NCI-H526 (cell line): Measurements from ENCODE around the gene ADGRF1.
"Not testable (repeated sequence)": the region's sequence is repeated elsewhere in the genome, so short reads cannot be mapped to it uniquely, and the experiment has no call there.

Source experiments
- DNase-seq, 2 experiments: peaks; one replicate each; lab custom pipeline; 2025; lab: John Stamatoyannopoulos, UW

The ADGRF1 gene

DNA sequence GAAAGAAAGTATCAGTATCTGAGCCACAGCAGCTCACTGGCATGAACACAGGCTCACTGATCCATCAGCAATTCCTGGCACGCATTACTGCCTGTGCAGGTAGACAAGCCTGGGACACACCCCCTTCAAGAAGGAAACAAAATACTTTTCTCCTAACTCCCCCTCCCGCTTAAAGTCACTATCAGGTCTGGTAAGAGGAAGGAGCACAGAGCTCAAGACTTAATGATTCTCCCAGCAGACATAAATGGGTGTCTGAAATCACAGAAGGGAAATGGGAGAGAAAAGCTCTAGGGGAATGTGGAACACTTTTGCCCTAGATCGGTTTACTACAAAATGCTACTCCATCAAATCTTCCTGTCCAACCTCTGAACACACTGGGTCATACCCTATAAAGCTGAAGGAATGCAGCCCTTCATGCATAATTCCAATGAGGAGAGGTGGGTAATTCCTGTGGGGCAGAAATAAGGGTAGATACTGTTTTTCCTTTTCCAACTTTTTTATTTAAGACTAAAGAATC lies at the start of gene ADGRF1:
ADGRF1 (minus strand) TSS at position 58 of the 517 bp plus-strand sequence. CDS start 13,271 bp downstream, outside the sequence.
- DNase-seq, result peak in 1 of 2 experiments; percentile 7

DNA sequence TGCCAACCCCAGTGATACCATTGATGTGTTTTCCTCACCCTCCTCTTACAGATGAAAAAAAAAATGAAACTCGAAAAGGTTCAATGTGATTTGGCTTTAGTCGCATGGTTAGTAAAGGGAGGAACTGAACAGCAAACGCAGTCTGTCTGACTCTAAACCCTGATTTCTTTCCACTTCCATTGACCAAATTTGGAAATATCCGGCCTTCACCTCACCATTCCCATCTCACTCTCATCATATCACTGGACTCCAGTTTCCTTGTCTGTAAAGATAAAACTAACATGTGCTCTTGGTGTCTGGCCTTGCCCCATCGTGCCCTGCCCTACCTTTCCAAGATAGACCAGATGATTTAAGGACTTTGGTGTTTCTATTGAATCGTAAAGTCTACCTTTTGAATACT lies 48.7 kb upstream of the ADGRF1 start:
- DNase-seq, result no peak

DNA sequence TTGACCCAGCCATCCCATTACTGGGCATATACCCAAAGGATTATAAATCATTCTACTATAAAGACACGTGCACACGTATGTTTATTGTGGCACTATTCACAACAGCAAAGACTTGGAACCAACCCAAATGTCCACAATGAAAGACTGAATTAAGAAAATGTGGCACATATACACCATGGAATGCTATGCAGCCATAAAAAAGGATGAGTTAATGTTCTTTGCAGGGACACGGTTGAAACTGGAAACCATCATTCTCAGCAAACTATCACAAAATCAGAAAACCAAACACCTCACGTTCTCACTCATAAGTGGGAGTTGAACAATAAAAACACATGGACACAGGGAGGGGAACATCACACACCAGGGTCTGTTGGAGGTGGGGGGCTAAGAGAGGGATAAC lies 47.3 kb upstream of the ADGRF1 start:
- not testable (repeated sequence) for DNase-seq

DNA sequence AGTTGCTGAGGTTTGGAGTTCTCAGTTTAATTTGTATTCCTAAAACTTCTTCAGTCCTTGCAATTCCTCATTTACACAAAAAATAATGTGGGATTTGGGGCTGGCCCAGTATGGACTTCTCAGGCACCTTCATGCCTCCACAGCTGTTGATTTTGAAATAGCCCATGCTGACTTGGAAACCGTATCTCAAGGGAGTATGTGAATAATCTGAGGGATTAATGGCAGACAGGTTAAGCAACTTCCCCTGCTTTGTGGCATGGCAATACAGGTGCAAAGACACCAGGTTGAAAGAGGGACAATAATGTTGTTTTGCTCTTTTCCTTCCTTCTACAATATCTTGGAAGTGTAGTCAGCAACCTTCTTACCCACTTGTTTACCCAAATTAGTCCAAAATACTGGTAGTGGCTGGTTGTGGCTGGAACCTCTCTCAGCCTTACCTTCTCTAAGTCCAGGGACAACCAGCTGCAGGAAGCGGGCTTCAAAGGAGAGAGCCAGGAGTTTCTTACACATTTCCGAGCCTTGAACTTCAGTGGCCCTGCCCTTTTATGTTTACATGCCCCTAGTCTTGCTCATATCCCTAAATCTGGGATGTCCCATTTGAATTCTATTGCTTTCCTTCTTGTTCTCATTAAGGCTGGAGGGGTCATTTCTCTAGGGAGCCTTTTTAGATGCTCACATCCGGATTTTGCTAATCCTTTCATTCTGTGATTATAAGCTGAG lies 44.1 kb upstream of the ADGRF1 start:
- DNase-seq, result no peak

DNA sequence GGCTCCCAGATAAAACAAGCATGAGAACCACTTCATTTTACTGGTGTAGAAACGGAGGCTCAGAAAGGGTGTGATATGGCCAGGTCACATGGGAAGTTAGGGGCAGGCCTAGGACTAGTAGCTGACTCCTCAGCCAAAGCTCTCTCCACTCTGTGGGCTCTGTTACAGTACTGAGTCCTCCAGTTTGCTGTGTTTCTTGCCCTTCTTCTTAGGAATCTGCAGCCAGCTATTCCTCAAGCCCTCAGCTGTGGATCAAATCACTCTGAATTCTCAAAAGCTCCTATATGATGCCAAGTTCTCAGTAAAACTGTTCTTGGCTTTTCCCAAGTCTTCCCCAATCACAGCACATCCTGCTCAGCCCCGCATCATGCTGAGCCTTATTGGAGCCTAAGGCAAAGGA lies 42.5 kb upstream of the ADGRF1 start:
- no peak for DNase-seq

DNA sequence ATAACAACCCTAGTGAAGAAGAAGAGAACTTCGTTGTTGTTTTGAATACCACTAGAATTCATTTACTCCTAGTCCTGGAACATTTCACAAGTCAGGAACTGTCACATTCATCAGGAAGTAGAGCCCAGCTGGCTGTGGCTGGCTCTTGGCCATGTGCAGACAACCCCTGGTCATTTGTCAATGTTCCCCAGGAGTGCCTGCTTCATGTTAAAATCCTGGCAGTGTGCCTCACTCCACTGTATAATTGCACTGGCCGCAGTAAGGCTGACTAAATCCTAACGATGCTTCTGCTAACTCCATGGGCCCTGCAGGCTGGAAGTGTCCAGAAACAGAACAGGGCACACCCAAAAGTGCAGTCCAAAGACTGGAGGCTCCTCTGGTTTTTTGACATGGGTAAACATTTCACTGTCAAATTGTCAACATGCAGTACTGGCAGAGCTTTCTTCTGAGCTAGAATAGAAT lies 41.5 kb upstream of the ADGRF1 start:
- DNase-seq, result no peak

DNA sequence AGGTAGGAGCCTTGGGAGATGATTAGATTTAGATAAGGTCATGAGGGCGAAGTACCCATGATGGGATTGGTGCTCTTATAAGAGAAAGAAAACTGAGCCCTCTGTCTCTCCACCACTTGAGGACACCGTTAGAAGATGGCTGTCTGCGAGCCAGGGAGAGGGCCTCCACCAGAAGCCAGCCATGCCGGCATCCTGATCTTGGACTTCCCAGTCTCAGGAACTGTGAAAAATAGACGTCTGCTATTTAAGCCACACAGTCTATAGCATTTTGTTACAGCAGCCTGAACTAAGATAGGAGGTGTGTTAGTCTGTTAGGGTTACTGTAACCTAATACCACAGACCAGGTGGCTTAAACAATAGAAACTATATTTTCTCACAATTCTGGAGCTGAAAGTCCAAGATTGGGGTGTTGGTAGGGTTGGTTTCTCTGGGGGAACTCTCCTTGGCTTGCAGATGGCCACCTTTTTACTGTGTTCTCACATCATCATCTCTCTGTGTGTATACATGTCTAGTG lies 38.0 kb upstream of the ADGRF1 start:
- DNase-seq, result no peak

DNA sequence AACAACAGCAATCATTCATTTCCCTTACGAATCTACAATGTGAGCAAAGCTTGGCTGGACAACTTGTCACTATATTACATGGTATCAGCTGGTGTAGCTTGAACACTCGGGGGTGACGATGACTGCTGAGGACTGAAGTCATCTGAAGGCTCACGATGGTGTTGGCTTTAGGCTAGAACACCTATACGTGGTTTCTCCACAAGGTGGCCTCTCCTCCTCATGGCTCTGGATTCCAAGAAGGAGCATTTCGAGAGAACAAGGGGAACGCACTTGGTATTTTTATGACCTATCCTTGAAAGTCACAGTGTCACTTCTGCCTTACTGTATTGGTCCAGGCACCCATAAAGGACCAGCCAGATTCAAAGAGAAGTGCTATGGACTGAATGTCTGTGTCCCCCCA lies 37.5 kb upstream of the ADGRF1 start:
- no peak for DNase-seq

DNA sequence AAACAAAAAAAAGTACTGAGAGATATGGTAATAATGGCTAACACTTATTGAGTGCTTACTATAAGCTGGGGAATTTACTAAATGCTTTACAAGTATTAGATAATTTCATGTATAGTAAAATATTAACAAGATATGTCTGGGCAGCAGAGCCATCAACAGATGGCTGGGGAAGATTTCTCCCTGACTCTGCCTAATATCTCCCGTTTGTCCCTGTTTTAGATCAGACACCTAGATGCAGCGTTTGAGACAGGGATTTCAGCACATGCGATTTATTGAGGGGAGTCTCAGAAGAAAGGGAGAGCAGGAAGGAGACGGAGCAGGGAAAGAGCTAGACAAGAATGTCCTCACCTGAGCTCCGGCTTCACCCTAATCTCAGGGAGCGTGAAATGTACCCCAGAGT lies 36.9 kb upstream of the ADGRF1 start:
- DNase-seq, result no peak

DNA sequence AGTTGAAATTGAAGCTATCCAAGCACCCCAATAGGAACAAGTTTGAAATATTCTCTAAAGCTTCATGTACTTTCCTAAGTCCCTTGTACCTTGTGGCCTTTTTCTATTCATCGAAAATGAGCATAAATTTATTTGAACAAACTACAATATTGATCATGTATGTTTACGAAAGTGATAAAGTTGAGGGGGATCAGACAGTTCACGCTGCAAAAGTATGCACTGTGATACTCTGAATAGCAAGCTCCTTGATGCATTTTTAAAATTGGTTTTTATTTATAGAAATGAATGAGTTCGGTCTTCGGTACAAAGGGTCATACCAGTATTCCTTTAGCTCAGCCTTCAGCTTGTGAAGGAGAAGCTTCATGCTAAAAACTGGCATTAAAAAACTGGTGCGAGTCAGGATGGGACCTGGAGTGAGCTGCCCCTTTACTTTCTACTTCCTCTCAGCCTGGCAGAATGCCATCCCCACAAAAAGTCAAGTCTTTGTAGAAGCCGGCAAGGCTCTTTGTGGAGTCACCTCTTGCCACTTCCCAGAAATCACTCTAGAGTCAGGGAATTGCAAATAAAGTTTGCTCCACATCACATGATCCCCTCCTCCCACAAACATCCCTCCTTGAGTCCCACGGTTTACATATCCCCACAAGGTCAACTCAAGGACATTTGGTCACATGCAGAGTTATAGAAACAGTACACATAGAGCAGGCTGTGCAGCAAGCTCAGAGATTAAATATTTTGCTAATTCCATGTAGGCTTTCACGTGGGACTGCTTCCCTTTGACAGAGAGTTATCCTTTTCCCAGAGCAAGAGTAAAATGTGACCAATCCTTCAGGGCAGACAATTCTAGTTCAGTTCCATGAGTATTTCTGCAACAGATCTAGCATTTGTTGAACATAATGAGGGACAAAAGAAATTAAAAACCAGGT lies 34.6 kb upstream of the ADGRF1 start:
- DNase-seq, result peak; percentile 22 to 39

DNA sequence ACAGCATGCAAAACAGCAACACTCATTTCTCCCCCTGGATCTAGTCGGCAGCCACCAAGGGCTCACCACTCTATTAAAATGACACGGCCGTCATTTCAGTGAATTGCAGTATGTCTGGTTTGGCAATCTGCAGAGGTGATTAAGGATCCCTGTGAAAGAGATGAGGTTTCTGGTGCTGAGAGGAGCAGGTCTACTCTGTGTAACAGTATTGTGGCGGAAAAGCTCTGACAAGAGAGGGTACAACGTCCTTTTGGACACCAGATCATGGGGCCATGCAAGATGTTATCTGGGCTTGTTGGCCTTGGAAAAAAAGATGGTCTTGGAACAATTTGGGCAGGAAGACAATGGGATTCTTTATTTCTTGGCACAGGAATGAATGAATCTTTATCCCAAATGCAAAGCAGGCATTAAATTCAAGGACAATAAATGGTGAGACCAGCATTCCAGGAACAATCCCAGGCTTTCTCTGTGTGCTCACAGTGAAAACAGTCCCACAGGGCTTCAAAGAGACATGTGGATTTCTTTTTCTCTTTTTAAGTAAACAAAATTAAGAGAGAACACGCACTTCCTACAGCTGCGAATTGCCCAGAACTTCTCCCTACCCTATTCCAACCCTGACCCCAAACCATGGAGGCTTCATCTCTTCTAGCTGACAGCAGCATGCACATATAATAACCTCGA lies 33.7 kb upstream of the ADGRF1 start:
- DNase-seq, result peak; percentile 87 to 95

DNA sequence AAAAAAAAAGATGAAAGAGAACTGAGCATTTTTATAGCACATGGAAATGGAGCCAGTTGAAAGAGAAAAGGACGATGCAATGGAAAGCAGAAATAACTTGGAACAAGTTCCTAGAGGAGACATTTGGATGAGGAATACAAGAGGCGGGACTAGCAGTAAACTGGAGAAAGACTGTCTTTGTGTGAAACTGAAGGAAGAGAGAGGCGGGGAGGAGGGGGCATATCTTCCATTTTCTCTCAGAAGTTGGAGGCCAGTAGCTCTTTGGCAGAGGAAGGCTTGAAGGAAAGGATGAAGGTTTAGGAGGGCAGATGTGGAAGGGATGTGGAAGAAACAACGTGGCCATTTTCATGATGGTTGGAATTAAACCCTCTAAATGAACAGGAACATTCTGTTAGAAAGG lies 33.0 kb upstream of the ADGRF1 start:
- DNase-seq, result peak; percentile 8 to 36

DNA sequence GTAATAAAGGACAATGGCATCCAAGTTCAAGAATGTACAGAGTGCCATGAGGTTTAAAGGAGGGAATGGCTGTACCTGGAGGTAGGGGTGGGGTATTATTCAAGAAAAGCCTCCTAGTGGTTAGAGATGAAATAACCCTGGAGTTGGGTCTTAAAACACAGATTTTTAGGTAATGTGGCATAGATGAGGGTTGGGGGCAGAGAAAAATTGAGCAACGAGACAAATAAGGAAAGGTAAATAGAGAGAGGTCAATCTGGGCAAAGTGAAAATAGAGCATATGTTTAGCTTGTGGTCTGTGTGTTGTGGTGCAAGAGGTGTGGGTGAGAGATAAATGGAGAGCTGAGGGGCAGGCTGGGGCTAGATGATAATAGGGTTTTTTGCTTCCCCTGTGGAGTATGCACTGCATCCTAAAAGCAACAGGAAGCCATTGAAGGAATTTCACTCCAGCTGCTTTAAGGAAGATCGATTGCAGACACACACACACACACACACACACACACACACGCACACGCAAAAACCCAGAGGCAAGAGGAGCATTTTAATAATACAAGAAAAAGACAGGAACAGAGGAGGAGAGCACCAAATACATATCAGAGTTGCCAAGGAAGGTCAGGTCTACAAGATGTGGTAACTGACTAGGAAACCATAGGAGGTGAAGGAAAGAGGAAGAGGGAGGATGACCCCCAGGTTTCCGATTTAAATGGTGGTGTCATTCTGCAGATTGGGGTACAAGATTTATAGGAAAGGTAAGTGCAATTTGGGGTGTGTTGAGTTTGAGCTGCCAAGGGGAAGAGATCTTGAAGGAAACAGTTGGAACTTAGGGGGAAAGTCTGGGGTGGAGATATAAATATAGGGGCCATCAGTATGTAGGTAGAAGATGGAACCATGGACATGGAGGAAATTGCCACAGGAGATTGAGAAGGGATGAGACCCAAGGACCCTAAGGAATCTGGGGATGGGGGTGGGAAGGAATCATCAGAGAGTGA lies 31.3 kb upstream of the ADGRF1 start:
- DNase-seq, result peak in 1 of 2 experiments; percentile 18

DNA sequence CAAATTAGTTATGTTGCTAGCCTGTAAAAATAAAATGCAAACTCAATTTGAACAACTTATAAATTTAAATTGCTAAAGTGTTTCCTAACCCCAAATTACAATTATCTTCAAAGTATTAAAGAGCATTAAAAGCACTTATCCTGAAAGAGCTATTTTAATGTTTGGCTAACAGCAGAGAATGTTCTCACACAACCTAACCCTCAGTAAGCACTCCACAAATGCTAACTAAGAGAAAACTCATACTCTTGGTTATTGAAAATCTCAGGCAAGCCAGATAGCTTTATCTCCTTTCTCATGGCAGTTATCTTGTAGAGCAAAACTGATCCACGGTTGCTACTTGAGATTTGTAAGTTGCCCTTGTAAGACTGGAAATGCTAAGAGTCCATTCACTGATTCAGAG lies 30.5 kb upstream of the ADGRF1 start:
- no peak for DNase-seq

DNA sequence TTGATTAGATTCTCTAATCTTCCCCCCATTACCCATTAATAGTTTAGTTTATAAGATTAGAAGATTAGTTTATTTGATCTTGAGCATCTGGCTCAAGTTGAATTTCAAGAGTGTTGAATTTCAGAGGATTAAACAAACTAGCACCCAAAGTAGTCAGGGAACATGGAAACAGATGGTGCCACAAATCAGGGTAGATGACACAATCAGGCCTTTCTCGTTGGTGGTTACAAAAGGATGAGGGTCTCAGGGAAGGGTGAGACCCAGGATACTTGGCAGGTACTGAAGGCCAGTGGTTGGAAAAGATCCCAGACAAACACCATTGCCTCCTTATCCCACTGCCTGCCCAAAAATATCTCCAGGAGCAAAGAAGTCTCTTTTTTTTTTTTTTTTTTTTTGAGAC lies 29.5 kb upstream of the ADGRF1 start:
- DNase-seq, result no peak

DNA sequence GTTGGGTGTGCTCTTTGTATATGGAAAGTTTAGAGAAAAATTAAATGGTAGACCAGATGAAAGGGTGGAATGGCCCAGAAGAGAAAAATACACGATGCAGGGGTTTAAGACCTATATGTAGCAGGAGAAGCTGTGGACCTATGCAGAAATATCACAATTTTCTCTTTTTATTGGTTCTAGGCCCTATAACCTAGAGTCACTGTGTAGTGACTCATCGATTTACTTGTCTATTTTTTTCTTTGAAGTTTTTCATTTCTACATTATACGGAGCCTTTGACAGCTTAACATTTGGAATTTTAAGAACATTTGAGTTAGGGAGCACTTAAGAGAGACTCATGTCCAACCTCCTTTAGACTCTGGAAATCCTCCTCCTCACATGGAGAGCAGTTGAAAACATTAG lies 28.3 kb upstream of the ADGRF1 start:
- DNase-seq, result no peak

DNA sequence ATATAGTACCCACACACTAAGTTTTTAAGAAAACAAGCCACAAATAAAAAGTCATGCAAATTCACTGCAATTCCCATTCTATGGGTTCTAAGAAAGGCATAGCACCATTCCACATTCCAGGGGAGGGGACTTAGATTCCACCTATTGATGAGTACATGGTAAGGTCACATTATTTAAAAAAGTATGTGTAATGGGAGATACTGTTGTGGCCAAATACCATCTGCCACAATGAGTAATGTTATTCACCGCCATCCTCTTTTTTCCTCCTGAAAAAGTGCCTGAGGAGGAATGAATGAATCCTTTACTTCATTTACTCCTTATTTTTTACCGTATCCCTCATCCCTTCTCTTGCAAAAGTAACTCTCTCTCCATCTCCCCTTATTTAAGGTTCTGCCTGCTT lies 27.0 kb upstream of the ADGRF1 start:
- DNase-seq, result no peak

DNA sequence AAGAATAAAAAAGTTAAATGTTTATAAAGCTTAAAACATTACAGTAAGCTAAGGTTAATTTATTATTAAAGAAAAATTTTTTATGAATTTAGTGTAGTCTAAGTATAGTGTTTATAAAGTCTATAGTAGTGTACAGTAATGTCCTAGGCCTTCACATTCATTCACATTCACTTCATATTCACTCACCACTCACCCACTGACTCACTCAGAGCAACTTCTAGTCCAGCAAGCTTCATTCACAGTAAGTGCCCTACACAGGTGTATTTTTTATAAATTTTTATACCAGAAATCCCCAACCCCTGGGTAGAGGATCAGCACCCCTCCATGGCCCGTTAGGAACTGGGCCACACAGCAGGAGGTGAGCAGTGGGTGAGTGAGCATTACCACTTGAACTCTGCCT lies 24.3 kb upstream of the ADGRF1 start:
- DNase-seq, result no peak

DNA sequence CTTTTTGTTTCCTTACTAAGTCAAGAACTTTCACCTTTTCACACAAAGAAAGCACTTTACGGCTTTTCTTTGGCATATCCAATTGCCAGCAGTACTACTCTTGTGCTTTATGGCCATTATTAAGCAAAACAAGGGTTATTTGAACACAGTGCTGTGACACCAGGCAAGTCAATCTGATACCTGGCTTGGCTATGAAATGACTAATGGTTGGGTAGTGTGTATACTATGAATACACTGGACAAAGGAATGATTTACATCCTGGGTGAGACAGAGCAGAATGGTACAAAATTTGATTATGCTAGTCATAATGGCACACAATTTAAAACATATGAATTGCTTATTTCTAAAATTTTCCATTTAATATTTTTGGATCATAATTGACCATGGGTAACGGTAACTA lies 22.1 kb upstream of the ADGRF1 start:
- no peak for DNase-seq

DNA sequence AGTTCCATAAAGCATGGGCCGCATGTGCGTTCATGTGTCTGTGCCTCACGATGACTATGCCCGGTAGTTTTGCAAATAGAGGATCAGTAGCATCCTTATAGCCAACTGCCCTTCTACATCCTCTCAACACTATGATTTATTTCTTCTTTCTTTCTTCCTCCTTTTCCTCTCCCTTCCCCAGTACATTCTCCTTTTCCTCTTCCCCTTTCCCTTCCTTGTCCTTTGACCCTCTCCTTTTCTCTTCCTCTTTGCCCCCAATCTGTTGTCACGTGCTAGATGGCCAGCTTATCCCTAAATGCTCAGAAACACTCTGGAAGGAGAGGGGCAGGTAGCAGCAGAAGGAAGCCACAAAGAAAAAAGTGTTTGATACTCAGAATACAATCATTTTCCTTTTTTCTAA lies 20.2 kb upstream of the ADGRF1 start:
- no peak for DNase-seq
